Endothelial cell of umbilical vein (primary cell): ENCODE data around the gene PTH1R. TPM values are rescaled to one million over a fixed set of nuclear protein-coding genes. Genes with fewer than 3 reads are reported as not detected.

ENCODE experiments used
- BruUV-seq: library from RNA; stranded (reverse); fragments of 400-500 nt; replicated peaks from 2 replicates; lab custom pipeline; 2021; lab: Mats Ljungman, UMichigan
- CTCF ChIA-PET: fragments of 300-600, 350-600 bp; sonication (Branson Sonifier 250); formaldehyde crosslinking; loops from one replicate; lab custom pipeline; 2021; ENCODE audit warnings: antibody characterized with exemption, inconsistent platforms; lab: Charles Lee
- POLR2A ChIA-PET: fragments of 300-600, 350-600 bp; sonication (Branson Sonifier 250); formaldehyde crosslinking; loops from one replicate; lab custom pipeline; 2021; ENCODE audit warnings: antibody characterized with exemption, inconsistent platforms; lab: Charles Lee
- DNase-seq: peaks from one replicate; pipeline ENCODE4 v3.0.0-alpha.2; 2011; ENCODE audit warnings: low read depth, low spot score
- FAIRE-seq: peaks from 2 replicates; lab custom pipeline; 2011; peaks lifted over from hg19 to GRCh38; lab: Jason Lieb, UNC
- H2AFZ ChIP-seq: 2 replicates; pipeline ENCODE4 v1.6.0; 2012; ENCODE audit warnings: low read depth, low read length, control low read depth, inconsistent platforms
- H3K27ac ChIP-seq: 2 replicates; pipeline ENCODE4 v1.5.1; 2011; ENCODE audit warnings: low read depth, mild to moderate bottlenecking, control low read depth, low read length, moderate library complexity; ENCODE audit not compliant: insufficient read depth
- H3K27me3 ChIP-seq, 2 experiments: 2 replicates each; pipeline versions ENCODE4 v1.6.0 to v1.6.1; 2011; ENCODE audit warnings: low read length in 2 of 2, mixed read lengths in 1 of 2; ENCODE audit not compliant: control insufficient read depth in 2 of 2, insufficient read depth in 2 of 2
- H3K36me3 ChIP-seq, 2 experiments: 2 replicates in 1 of 2; 3 replicates in 1 of 2; pipeline ENCODE4 v1.5.1; 2011; ENCODE audit warnings: low read length in 2 of 2, mild to moderate bottlenecking in 1 of 2, moderate library complexity in 1 of 2; ENCODE audit not compliant: control insufficient read depth in 2 of 2, insufficient read depth in 2 of 2; ENCODE audit errors: extremely low read depth in 1 of 2
- H3K4me1 ChIP-seq: 3 replicates; pipeline ENCODE4 v1.5.1; 2011; ENCODE audit warnings: mild to moderate bottlenecking, low read length; ENCODE audit not compliant: control insufficient read depth, insufficient read depth; ENCODE audit errors: extremely low read depth
- H3K4me2 ChIP-seq: 2 replicates; pipeline ENCODE4 v1.6.1; 2011; ENCODE audit warnings: low read length, control low read depth, mixed read lengths; ENCODE audit not compliant: insufficient read depth
- H3K4me3 ChIP-seq, 3 experiments: fragments of 200-600 bp in 1 of 3; sonication (generic), shearing (Covaris generic) in 1 of 3; replicated peaks in 1 of 3; 2 replicates each; pipeline ENCODE4 v1.5.1; 2011 to 2016; ENCODE audit warnings: control low read depth in 3 of 3, low read length in 3 of 3, mild to moderate bottlenecking in 2 of 3, inconsistent platforms in 1 of 3, low read depth in 1 of 3, moderate library complexity in 1 of 3; ENCODE audit not compliant: insufficient read depth in 1 of 3
- H3K79me2 ChIP-seq: 2 replicates; pipeline ENCODE4 v1.6.0; 2012; ENCODE audit warnings: low read length, inconsistent platforms; ENCODE audit not compliant: control insufficient read depth, insufficient read depth
- H3K9ac ChIP-seq: replicated peaks from 2 replicates; pipeline ENCODE3; 2011; ENCODE audit warnings: low read length, control low read depth; ENCODE audit not compliant: insufficient read depth; ENCODE audit errors: extremely low read depth
- H3K9me1 ChIP-seq: replicated peaks from 3 replicates; pipeline ENCODE4 v1.6.0; 2011; ENCODE audit warnings: mild to moderate bottlenecking, low read length; ENCODE audit not compliant: control insufficient read depth, insufficient read depth; ENCODE audit errors: extremely low read depth
- H3K9me3 ChIP-seq: replicated peaks from 2 replicates; pipeline ENCODE4 v1.5.1; 2012; ENCODE audit warnings: low read length, inconsistent platforms; ENCODE audit not compliant: control insufficient read depth, insufficient read depth
- H4K20me1 ChIP-seq: replicated peaks from 2 replicates; pipeline ENCODE3; 2011; ENCODE audit warnings: mild to moderate bottlenecking, low read length; ENCODE audit not compliant: control insufficient read depth, insufficient read depth; ENCODE audit errors: extremely low read depth
- CTCF ChIP-seq, 2 donors: IDR thresholded peaks; 1 replicate in 1 of 2; 2 replicates in 1 of 2; pipeline ENCODE4 v1.5.1; 2011; ENCODE audit warnings: low read length in 2 of 2, mild to moderate bottlenecking in 2 of 2, moderate library complexity in 2 of 2, control low read depth in 1 of 2, inconsistent platforms in 1 of 2, low read depth in 1 of 2; ENCODE audit not compliant: insufficient read depth in 1 of 2; ENCODE audit errors: extremely low read depth in 1 of 2
- EZH2 ChIP-seq: IDR thresholded peaks from 2 replicates; pipeline ENCODE4 v1.6.1; 2012; ENCODE audit warnings: borderline replicate concordance, low read depth, mild to moderate bottlenecking, moderate library complexity, low read length, inconsistent platforms; ENCODE audit not compliant: severe bottlenecking
- FOS ChIP-seq: IDR thresholded peaks from 2 replicates; pipeline ENCODE4 v1.6.1; 2011; ENCODE audit warnings: mild to moderate bottlenecking, low read length, moderate library complexity, borderline replicate concordance; ENCODE audit not compliant: insufficient read depth
- GATA2 ChIP-seq: IDR thresholded peaks from 2 replicates; pipeline ENCODE4 v1.7.0; 2011; ENCODE audit warnings: low read depth, mild to moderate bottlenecking, moderate library complexity, mixed read lengths, low read length; ENCODE audit not compliant: insufficient read length, insufficient read depth
- JUN ChIP-seq: IDR thresholded peaks from 2 replicates; pipeline ENCODE4 v1.6.1; 2011; ENCODE audit warnings: borderline replicate concordance, low read depth; ENCODE audit not compliant: insufficient read length, insufficient read depth
- MAX ChIP-seq: IDR thresholded peaks from 2 replicates; pipeline ENCODE4 v1.6.1; 2011; ENCODE audit not compliant: insufficient read depth, insufficient read length
- MYC ChIP-seq: IDR thresholded peaks from one replicate; pipeline ENCODE4 v1.6.1; 2011; ENCODE audit warnings: mild to moderate bottlenecking, low read depth, low read length
- POLR2A ChIP-seq: IDR thresholded peaks from 2 replicates; pipeline ENCODE4 v1.6.1; 2012; ENCODE audit warnings: low read depth, mild to moderate bottlenecking, control low read depth, low read length
- POLR2AphosphoS5 ChIP-seq: IDR thresholded peaks from 2 replicates; pipeline ENCODE4 v1.6.1; 2012; ENCODE audit warnings: low read depth, mild to moderate bottlenecking, control low read depth, low read length, moderate library complexity; ENCODE audit not compliant: insufficient read depth
- dilution Hi-C: fragments of 300-500 bp; cut with MboI; formaldehyde crosslinking; loops from one replicate; pipeline ENCODE4 v1.15.0; 2019; ENCODE audit warnings: low sequenced_read_pairs; ENCODE audit not compliant: extremely low pct_ligation_motif_present
- intact Hi-C: fragments of 100-400 bp; cut with micrococcal nuclease; formaldehyde crosslinking; loops from one replicate; pipeline ENCODE4 v1.10.0; 2022
- polyA plus RNA-seq, 4 experiments: library from polyadenylated mRNA; depleted of rRNA in 3 of 4; stranded (reverse) in 3 of 4; unstranded in 1 of 4; fragments of >200 nt; gene quantifications; 2 replicates each; pipeline versions ENCODE4 v1.2.1 to v1.2.3, GENCODE V29; 2011 to 2012; ENCODE audit warnings: missing spikeins in 1 of 4
- total RNA-seq: library from RNA; stranded (reverse); gene quantifications from 2 replicates; pipeline ENCODE4 v1.2.3, GENCODE V29; 2021

Gene PTH1R
- total and polyA plus RNA-seq, 2 donors (not counting 3 experiments of a cell fraction or from before 2014, with no cell fraction given): 0.08 to 0.46 TPM

- no peaks in the 10 kb centered on the region for H3K9me1 ChIP-seq
- H3K9me3 ChIP-seq: no peaks in the 10 kb centered on the region
- H3K9ac ChIP-seq: no peak overlapping the region
- H3K4me3 ChIP-seq: no peak overlapping the region
- H3K27ac ChIP-seq: no peak overlapping the region
- no peaks in the 10 kb centered on the region for H3K36me3 ChIP-seq
- dilution Hi-C loops (no loop called here), intact Hi-C loops (loop anchor here (2.0 kb wide), 1 partner anchor 32 kb away; no protein-coding TSS in a partner anchor)
- DNase-seq (no peak), FAIRE-seq (no peak)
- H3K27me3 ChIP-seq: peaks cover 2 to 8% of the 10 kb centered on the region in 2 experiments
- TF ChIP-seq FOS: no peak
- no peak for TF ChIP-seq JUN
- TF ChIP-seq POLR2AphosphoS5: no peak
- no peak for TF ChIP-seq POLR2A
- no peak for TF ChIP-seq CTCF (IDR thresholded peaks at IDR 0.05; ENCODE audit: extremely low read depth in 1 of 2, insufficient read depth in 1 of 2, low read depth in 1 of 2, low read length in 2 of 2)
- no peak for TF ChIP-seq MAX
- TF ChIP-seq EZH2: no peak
- no peak for TF ChIP-seq GATA2
- TF ChIP-seq MYC: no peak
- H4K20me1 ChIP-seq: no peaks in the 10 kb centered on the region
- POLR2A ChIA-PET: no interaction called here
- H3K4me1 ChIP-seq: peaks cover 14% of the 10 kb centered on the region
- H3K79me2 ChIP-seq: no peaks in the 10 kb centered on the region
- no peak overlapping the region for H2AFZ ChIP-seq
- no TSS peak for BruUV-seq
- no peak overlapping the region for H3K4me2 ChIP-seq
- CTCF ChIA-PET: interaction anchor here (1.9 kb wide), 1 partner anchor 138 kb away, joined by 10 read pairs; no protein-coding TSS in a partner anchor
Measured at GRCh38 chr3:46844397-46844796, 33.1 kb upstream of the PTH1R start.
